GM12878 (cell line): Measurements from ENCODE around the gene PDGFC. TPM values are rescaled to one million over a fixed set of nuclear protein-coding genes. Genes with fewer than 3 reads are reported as not detected.

Experiments used
- ATAC-seq: fragments of 200-7000 bp; cut with Tn5 transposase; 3 replicates; pipeline ENCODE4 v1.9.1; 2020; ENCODE audit warnings: mild to moderate bottlenecking, moderate library complexity
- BruUV-seq: library from RNA; stranded (reverse); fragments of 400-500 nt; replicated peaks from 2 replicates; lab custom pipeline; 2021; lab: Mats Ljungman, UMichigan
- CTCF ChIA-PET: fragments of 300-600 bp; sonication (Branson Sonifier 250); formaldehyde crosslinking; extraction: SDS; loops from one replicate; lab custom pipeline; 2021; ENCODE audit warnings: inconsistent platforms; lab: Yijun Ruan, JAX
- POLR2A ChIA-PET: fragments of 350-600 bp; formaldehyde crosslinking; extraction: SDS; loops from one replicate; lab custom pipeline; 2021; ENCODE audit warnings: inconsistent platforms; lab: Charles Lee
- RAD21 ChIA-PET: fragments of 300-600 bp; sonication (Branson Sonifier 250); formaldehyde crosslinking; loops from one replicate; lab custom pipeline; 2023; ENCODE audit warnings: antibody characterized with exemption; ENCODE audit not compliant: unreplicated experiment; lab: Charles Lee
- SMC1A ChIA-PET: fragments of 300-600 bp; sonication (Branson Sonifier 250); formaldehyde crosslinking; loops from one replicate; lab custom pipeline; 2023; ENCODE audit not compliant: unreplicated experiment, uncharacterized antibody; lab: Charles Lee
- DNase-seq: peaks from one replicate; pipeline ENCODE4 v3.0.0-alpha.2; 2011; ENCODE audit warnings: low read depth, low spot score
- FAIRE-seq: peaks from 3 replicates; lab custom pipeline; 2011; peaks lifted over from hg19 to GRCh38; lab: Jason Lieb, UNC
- H2AFZ ChIP-seq: 2 replicates; pipeline ENCODE4 v1.6.0; 2011; ENCODE audit warnings: low read depth, low read length, control low read depth; ENCODE audit not compliant: control insufficient read depth
- H3K27ac ChIP-seq: 2 replicates; pipeline ENCODE4 v1.5.1; 2011; ENCODE audit warnings: control low read depth; ENCODE audit not compliant: control insufficient read depth, insufficient read depth
- H3K27me3 ChIP-seq, 2 experiments: replicated peaks in 1 of 2; 2 replicates each; pipeline versions ENCODE4 v1.6.0 to v1.6.1; 2011; ENCODE audit warnings: low read length in 1 of 2; ENCODE audit not compliant: control insufficient read depth in 2 of 2, insufficient read depth in 2 of 2
- H3K36me3 ChIP-seq, 2 experiments: 2 replicates each; pipeline ENCODE4 v1.5.1; 2011; ENCODE audit warnings: low read length in 1 of 2; ENCODE audit not compliant: control insufficient read depth in 2 of 2, insufficient read depth in 2 of 2
- H3K4me1 ChIP-seq: 2 replicates; pipeline ENCODE4 v1.6.1; 2011; ENCODE audit warnings: mild to moderate bottlenecking, low read length, moderate library complexity, mixed read lengths; ENCODE audit not compliant: control insufficient read depth, insufficient read depth
- H3K4me2 ChIP-seq: 2 replicates; pipeline ENCODE4 v1.6.0; 2011; ENCODE audit warnings: control low read depth; ENCODE audit not compliant: control insufficient read depth, insufficient read depth
- H3K4me3 ChIP-seq: fragments of 200-600 bp; sonication (generic); 2 replicates; pipeline ENCODE4 v1.5.1; 2016
- H3K79me2 ChIP-seq: 2 replicates; pipeline ENCODE4 v1.6.0; 2011; ENCODE audit warnings: low read length; ENCODE audit not compliant: control insufficient read depth, insufficient read depth
- H3K9ac ChIP-seq: 2 replicates; pipeline ENCODE4 v1.8.0; 2011; ENCODE audit warnings: low read length, control low read depth, mixed read lengths; ENCODE audit not compliant: control insufficient read depth, insufficient read depth
- H3K9me3 ChIP-seq: replicated peaks from 3 replicates; pipeline ENCODE4 v1.5.1; 2011; ENCODE audit warnings: mild to moderate bottlenecking, low read length; ENCODE audit not compliant: control insufficient read depth, insufficient read depth
- H4K20me1 ChIP-seq: 2 replicates; pipeline ENCODE4 v1.6.0; 2011; ENCODE audit not compliant: control insufficient read depth, insufficient read depth
- CBFB ChIP-seq: IDR thresholded peaks from 2 replicates; pipeline ENCODE4 v1.6.1; 2016; ENCODE audit warnings: antibody characterized with exemption, low read depth
- HDAC2 ChIP-seq: fragments of 200-600 bp; sonication (generic); IDR thresholded peaks from 2 replicates; pipeline ENCODE4 v1.6.1; 2017
- NFYB ChIP-seq: IDR thresholded peaks from 2 replicates; pipeline ENCODE4 v1.6.1; 2011; ENCODE audit warnings: low read depth, mild to moderate bottlenecking, low read length, improper control_type of control experiment, moderate library complexity; ENCODE audit not compliant: insufficient read depth
- SMARCA5 ChIP-seq: fragments of 450-650 bp; IDR thresholded peaks from 2 replicates; pipeline ENCODE4 v1.6.1; 2017; ENCODE audit warnings: mild to moderate bottlenecking
- WGBS: methylation state at CpG from one replicate; pipeline ENCODE4 v1.1.6; 2016; ENCODE audit warnings: low lambda C conversion rate; ENCODE audit not compliant: insufficient replicate concordance, insufficient coverage; ENCODE audit errors: missing lambda C conversion rate; 5-methylcytosine and 5-hydroxymethylcytosine counted together
- in situ Hi-C: fragments of 300-500 bp; cut with MboI; formaldehyde crosslinking; loops from 9 replicates; pipeline ENCODE4 v1.14.3; 2018; ENCODE audit warnings: mixed read lengths
- intact Hi-C: fragments of 100-400 bp; cut with micrococcal nuclease; formaldehyde crosslinking; loops from one replicate; pipeline ENCODE4 v1.14.2; 2022; ENCODE audit not compliant: unreplicated experiment
- polyA plus RNA-seq, 11 experiments: library from polyadenylated mRNA; depleted of rRNA in 4 of 11; unstranded in 6 of 11; stranded (reverse) in 5 of 11; fragments of >200 nt; fragmentation: Nextera tagmentation in 4 of 11; fragmentation: Illumina TruSeq in 1 of 11; extraction: Ambion mirVana in 4 of 11; extraction: Trizol in 1 of 11; gene quantifications; 1 replicate in 1 of 11; 2 replicates in 10 of 11; pipeline versions ENCODE4 v1.2.1 to v1.2.3, GENCODE V29; 2011 to 2016; ENCODE audit warnings: inconsistent platforms in 2 of 11, missing spikeins in 2 of 11, low read depth in 1 of 11
- total RNA-seq, 4 experiments: library from RNA; depleted of rRNA in 3 of 4; stranded (reverse); fragments of >200 nt in 3 of 4; fragmentation: Illumina TruSeq in 1 of 4; extraction: Trizol in 1 of 4; gene quantifications; 2 replicates each; pipeline versions ENCODE4 v1.2.1 to v1.2.3, GENCODE V29; 2013 to 2021
- TF ChIP-seq, protein P1 (sequence below): fragments of 450-650 bp; IDR thresholded peaks from 2 replicates; pipeline ENCODE4 v1.6.1; 2018; ENCODE audit warnings: mild to moderate bottlenecking, low read depth, moderate library complexity; ENCODE audit not compliant: partially characterized antibody
- TF ChIP-seq, protein P2 (sequence below): IDR thresholded peaks from 2 replicates; pipeline ENCODE4 v1.6.1; 2011; ENCODE audit warnings: borderline replicate concordance, low read depth, mild to moderate bottlenecking, moderate library complexity, low read length; ENCODE audit not compliant: insufficient read depth, poor library complexity, severe bottlenecking
- TF ChIP-seq, protein P3 (sequence below): IDR thresholded peaks from 2 replicates; pipeline ENCODE4 v1.6.1; 2012; ENCODE audit warnings: low read depth, low read length, improper control_type of control experiment
- TF ChIP-seq, protein P4 (sequence below): IDR thresholded peaks from 2 replicates; pipeline ENCODE4 v1.6.1; 2012; ENCODE audit warnings: improper control_type of control experiment, low read depth, low read length; ENCODE audit not compliant: insufficient replicate concordance

PDGFC gene
- total and polyA plus RNA-seq, 10 of the 15 experiments (the other 5 are each of a cell fraction or from before 2014, with no cell fraction given) = 0.02 to 0.18 TPM; not detected in 8

DNA sequence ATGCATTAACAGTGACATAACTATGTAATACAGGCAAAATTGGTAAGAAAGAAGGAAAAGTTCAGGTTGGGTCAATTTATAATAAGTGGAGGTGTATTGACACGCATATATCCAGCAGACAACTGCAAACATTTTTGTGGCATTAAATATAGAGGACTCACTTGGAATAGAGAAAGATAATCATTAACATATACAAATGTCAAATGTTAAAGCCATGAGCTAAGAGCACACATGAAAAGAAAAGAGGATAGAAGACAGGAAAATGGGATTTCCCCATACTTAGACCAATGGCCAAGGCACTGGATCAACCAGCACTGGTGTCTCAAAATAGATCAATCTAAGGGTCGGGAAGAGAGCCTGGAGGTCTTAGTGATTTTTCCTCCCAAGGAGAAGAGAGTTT lies 187.6 kb downstream of the PDGFC start (continued):
- TF ChIP-seq, protein P1, sequence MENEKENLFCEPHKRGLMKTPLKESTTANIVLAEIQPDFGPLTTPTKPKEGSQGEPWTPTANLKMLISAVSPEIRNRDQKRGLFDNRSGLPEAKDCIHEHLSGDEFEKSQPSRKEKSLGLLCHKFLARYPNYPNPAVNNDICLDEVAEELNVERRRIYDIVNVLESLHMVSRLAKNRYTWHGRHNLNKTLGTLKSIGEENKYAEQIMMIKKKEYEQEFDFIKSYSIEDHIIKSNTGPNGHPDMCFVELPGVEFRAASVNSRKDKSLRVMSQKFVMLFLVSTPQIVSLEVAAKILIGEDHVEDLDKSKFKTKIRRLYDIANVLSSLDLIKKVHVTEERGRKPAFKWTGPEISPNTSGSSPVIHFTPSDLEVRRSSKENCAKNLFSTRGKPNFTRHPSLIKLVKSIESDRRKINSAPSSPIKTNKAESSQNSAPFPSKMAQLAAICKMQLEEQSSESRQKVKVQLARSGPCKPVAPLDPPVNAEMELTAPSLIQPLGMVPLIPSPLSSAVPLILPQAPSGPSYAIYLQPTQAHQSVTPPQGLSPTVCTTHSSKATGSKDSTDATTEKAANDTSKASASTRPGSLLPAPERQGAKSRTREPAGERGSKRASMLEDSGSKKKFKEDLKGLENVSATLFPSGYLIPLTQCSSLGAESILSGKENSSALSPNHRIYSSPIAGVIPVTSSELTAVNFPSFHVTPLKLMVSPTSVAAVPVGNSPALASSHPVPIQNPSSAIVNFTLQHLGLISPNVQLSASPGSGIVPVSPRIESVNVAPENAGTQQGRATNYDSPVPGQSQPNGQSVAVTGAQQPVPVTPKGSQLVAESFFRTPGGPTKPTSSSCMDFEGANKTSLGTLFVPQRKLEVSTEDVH = no peak
- TF ChIP-seq HDAC2 = no peak
- TF ChIP-seq, protein P2, sequence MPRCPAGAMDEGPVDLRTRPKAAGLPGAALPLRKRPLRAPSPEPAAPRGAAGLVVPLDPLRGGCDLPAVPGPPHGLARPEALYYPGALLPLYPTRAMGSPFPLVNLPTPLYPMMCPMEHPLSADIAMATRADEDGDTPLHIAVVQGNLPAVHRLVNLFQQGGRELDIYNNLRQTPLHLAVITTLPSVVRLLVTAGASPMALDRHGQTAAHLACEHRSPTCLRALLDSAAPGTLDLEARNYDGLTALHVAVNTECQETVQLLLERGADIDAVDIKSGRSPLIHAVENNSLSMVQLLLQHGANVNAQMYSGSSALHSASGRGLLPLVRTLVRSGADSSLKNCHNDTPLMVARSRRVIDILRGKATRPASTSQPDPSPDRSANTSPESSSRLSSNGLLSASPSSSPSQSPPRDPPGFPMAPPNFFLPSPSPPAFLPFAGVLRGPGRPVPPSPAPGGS = no peak
- TF ChIP-seq, all 136 proteins: peak for 0

DNA sequence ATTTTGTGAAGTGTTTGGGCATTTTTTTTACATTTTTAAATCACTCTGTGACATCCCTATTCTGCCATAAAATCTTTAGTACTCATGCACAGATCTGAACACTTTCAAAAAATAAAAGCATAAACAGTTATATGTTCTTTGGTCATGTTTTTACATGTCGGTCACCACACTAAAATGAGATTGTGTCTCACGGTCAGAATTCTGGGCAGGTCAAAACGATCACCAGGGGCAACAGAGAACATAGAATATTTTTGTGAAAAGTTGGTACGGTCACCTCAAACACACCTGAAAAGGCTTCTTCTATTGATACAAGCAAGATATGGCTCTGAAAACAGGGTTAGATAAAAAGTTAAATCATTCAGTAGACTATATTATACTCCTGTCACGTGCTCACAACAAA lies 189.1 kb downstream of the PDGFC start:
- H3K4me3 ChIP-seq = no peak overlapping the region
- ChIA-PET RAD21 (no interaction called here), SMC1A (no interaction called here), POLR2A (no interaction called here), CTCF (no interaction called here)
- ATAC-seq (no peak), FAIRE-seq (no peak), DNase-seq (no peak)
- intact Hi-C loops (no loop called here), in situ Hi-C loops (no loop called here)
- WGBS = 17% methylated on average over 5 of the region's 5 CpGs
- no peaks in the 10 kb centered on the region for H3K4me1 ChIP-seq
- H3K9ac ChIP-seq = no peak overlapping the region
- H2AFZ ChIP-seq = no peak overlapping the region
- no peaks in the 10 kb centered on the region for H3K27me3 ChIP-seq
- no peaks in the 10 kb centered on the region for H3K79me2 ChIP-seq
- H4K20me1 ChIP-seq = no peaks in the 10 kb centered on the region
- H3K9me3 ChIP-seq = no peaks in the 10 kb centered on the region
- no TSS peak for BruUV-seq
- no peak overlapping the region for H3K4me2 ChIP-seq
- no peak overlapping the region for H3K27ac ChIP-seq
- no peaks in the 10 kb centered on the region for H3K36me3 ChIP-seq
- TF ChIP-seq SMARCA5 (no peak), NFYB (no peak), CBFB (no peak)
- TF ChIP-seq, protein P3, sequence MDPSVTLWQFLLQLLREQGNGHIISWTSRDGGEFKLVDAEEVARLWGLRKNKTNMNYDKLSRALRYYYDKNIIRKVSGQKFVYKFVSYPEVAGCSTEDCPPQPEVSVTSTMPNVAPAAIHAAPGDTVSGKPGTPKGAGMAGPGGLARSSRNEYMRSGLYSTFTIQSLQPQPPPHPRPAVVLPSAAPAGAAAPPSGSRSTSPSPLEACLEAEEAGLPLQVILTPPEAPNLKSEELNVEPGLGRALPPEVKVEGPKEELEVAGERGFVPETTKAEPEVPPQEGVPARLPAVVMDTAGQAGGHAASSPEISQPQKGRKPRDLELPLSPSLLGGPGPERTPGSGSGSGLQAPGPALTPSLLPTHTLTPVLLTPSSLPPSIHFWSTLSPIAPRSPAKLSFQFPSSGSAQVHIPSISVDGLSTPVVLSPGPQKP = no peak
- TF ChIP-seq, protein P4, sequence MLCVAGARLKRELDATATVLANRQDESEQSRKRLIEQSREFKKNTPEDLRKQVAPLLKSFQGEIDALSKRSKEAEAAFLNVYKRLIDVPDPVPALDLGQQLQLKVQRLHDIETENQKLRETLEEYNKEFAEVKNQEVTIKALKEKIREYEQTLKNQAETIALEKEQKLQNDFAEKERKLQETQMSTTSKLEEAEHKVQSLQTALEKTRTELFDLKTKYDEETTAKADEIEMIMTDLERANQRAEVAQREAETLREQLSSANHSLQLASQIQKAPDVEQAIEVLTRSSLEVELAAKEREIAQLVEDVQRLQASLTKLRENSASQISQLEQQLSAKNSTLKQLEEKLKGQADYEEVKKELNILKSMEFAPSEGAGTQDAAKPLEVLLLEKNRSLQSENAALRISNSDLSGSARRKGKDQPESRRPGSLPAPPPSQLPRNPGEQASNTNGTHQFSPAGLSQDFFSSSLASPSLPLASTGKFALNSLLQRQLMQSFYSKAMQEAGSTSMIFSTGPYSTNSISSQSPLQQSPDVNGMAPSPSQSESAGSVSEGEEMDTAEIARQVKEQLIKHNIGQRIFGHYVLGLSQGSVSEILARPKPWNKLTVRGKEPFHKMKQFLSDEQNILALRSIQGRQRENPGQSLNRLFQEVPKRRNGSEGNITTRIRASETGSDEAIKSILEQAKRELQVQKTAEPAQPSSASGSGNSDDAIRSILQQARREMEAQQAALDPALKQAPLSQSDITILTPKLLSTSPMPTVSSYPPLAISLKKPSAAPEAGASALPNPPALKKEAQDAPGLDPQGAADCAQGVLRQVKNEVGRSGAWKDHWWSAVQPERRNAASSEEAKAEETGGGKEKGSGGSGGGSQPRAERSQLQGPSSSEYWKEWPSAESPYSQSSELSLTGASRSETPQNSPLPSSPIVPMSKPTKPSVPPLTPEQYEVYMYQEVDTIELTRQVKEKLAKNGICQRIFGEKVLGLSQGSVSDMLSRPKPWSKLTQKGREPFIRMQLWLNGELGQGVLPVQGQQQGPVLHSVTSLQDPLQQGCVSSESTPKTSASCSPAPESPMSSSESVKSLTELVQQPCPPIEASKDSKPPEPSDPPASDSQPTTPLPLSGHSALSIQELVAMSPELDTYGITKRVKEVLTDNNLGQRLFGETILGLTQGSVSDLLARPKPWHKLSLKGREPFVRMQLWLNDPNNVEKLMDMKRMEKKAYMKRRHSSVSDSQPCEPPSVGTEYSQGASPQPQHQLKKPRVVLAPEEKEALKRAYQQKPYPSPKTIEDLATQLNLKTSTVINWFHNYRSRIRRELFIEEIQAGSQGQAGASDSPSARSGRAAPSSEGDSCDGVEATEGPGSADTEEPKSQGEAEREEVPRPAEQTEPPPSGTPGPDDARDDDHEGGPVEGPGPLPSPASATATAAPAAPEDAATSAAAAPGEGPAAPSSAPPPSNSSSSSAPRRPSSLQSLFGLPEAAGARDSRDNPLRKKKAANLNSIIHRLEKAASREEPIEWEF = no peak
